MM.1S (cell line): ENCODE data around the gene TNP1.

Experiments
- DNase-seq: peaks from one replicate; pipeline ENCODE4 v3.0.0-alpha.2; 2015
- H2AFZ ChIP-seq: fragments of 300-600 bp; sonication (generic); 2 replicates; pipeline ENCODE4 v1.6.0; 2016; ENCODE audit warnings: antibody characterized with exemption, low read length
- H3F3A ChIP-seq: fragments of 300-600 bp; sonication (generic); 2 replicates; pipeline ENCODE4 v1.6.1; 2016; ENCODE audit warnings: mild to moderate bottlenecking, antibody characterized with exemption, low read length, moderate library complexity, mixed read lengths; ENCODE audit not compliant: insufficient read depth
- H3K27ac ChIP-seq: fragments of 300-600 bp; sonication (generic); 2 replicates; pipeline ENCODE4 v1.5.1; 2016; ENCODE audit warnings: mild to moderate bottlenecking, low read length
- H3K27me3 ChIP-seq: fragments of 300-600 bp; sonication (generic); replicated peaks from 2 replicates; pipeline ENCODE4 v1.6.0; 2016; ENCODE audit warnings: low read length; ENCODE audit not compliant: insufficient read depth
- H3K36me3 ChIP-seq: fragments of 300-600 bp; sonication (generic); replicated peaks from 2 replicates; pipeline ENCODE4 v1.6.1; 2016; ENCODE audit warnings: mild to moderate bottlenecking, low read length, mixed read lengths; ENCODE audit not compliant: insufficient read depth
- H3K4me1 ChIP-seq: fragments of 300-600 bp; sonication (generic); 2 replicates; pipeline ENCODE4 v1.6.1; 2016; ENCODE audit warnings: low read length, mixed read lengths
- H3K4me2 ChIP-seq: fragments of 300-600 bp; sonication (generic); 2 replicates; pipeline ENCODE4 v1.6.0; 2016; ENCODE audit warnings: low read depth, low read length
- H3K4me3 ChIP-seq: fragments of 300-600 bp; sonication (generic); 2 replicates; pipeline ENCODE4 v1.5.1; 2016; ENCODE audit warnings: low read length, mixed read lengths
- H3K79me2 ChIP-seq: fragments of 300-600 bp; sonication (generic); 2 replicates; pipeline ENCODE4 v1.6.1; 2016; ENCODE audit warnings: mixed run types, low read length, mixed read lengths
- H3K9ac ChIP-seq: fragments of 300-600 bp; sonication (generic); 2 replicates; pipeline ENCODE4 v1.6.1; 2016; ENCODE audit warnings: low read length, mixed read lengths
- H3K9me2 ChIP-seq: fragments of 300-600 bp; sonication (generic); replicated peaks from 2 replicates; pipeline ENCODE4 v1.6.1; 2016; ENCODE audit warnings: mild to moderate bottlenecking, low read length, mixed read lengths; ENCODE audit not compliant: insufficient read depth
- H3K9me3 ChIP-seq: fragments of 300-600 bp; sonication (generic); replicated peaks from 2 replicates; pipeline ENCODE4 v1.6.1; 2016; ENCODE audit warnings: mild to moderate bottlenecking, low read length, mixed read lengths; ENCODE audit not compliant: insufficient read depth
- H4K20me1 ChIP-seq: fragments of 300-600 bp; sonication (generic); 2 replicates; pipeline ENCODE4 v1.6.1; 2016; ENCODE audit warnings: mild to moderate bottlenecking, low read length, moderate library complexity, mixed read lengths; ENCODE audit not compliant: insufficient read depth
- CTCF ChIP-seq: fragments of 300-600 bp; sonication (generic); IDR thresholded peaks from 2 replicates; pipeline ENCODE4 v1.5.1; 2016; ENCODE audit warnings: antibody characterized with exemption, low read length, mixed read lengths
- EZH2 ChIP-seq: fragments of 300-600 bp; sonication (generic); optimal IDR thresholded peaks from 2 replicates; pipeline ENCODE3; 2017; ENCODE audit warnings: low read depth, mild to moderate bottlenecking, antibody characterized with exemption, low read length, mixed read lengths
- EZH2phosphoT487 ChIP-seq: fragments of 300-600 bp; sonication (generic); IDR thresholded peaks from 2 replicates; pipeline ENCODE4 v1.6.1; 2018; ENCODE audit warnings: antibody characterized with exemption, low read length

Gene TNP1

GRCh38 chr2:216842636-216843035 lies 17.2 kb downstream of the TNP1 start:
- H3K4me1 ChIP-seq = no peaks in the 10 kb centered on the region
- no peaks in the 10 kb centered on the region for H3K79me2 ChIP-seq
- H3K9ac ChIP-seq = no peak overlapping the region
- no peak overlapping the region for H3K4me3 ChIP-seq
- no peaks in the 10 kb centered on the region for H3F3A ChIP-seq
- no peak overlapping the region for H3K27ac ChIP-seq
- H3K36me3 ChIP-seq = no peaks in the 10 kb centered on the region
- TF ChIP-seq CTCF = no peak
- no peak for TF ChIP-seq EZH2phosphoT487
- no peak for TF ChIP-seq EZH2
- H3K27me3 ChIP-seq = no peaks in the 10 kb centered on the region
- no peaks in the 10 kb centered on the region for H4K20me1 ChIP-seq
- H3K9me2 ChIP-seq = no peaks in the 10 kb centered on the region
- no peaks in the 10 kb centered on the region for H3K9me3 ChIP-seq
- DNase-seq = no peak
- no peak overlapping the region for H3K4me2 ChIP-seq
- no peak overlapping the region for H2AFZ ChIP-seq

DNA sequence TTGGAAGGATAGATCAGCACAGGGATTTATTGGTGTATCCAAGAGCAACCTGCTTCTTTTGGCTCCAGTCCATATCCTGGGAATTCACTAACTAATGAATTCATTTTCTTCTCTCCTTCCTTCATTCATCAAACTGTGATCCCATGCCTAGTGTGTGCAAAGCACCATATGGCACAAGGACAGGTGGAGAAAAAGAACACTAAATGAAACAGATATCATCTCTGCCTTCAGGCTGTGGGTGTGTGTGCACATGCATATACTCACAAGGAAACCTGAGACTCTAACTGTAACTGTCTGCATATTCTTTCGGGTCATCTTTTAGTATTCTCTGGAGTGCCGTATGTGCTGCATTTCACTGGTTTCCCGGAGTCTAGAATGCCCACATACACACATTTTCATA lies 20.2 kb downstream of the TNP1 start:
- Histone ChIP-seq H3F3A (no peaks in the 10 kb centered on the region), H3K27me3 (no peaks in the 10 kb centered on the region), H3K4me3 (no peak overlapping the region), H3K9me3 (no peaks in the 10 kb centered on the region), H3K27ac (no peak overlapping the region), H2AFZ (no peak overlapping the region), H3K9ac (no peak overlapping the region), H4K20me1 (no peaks in the 10 kb centered on the region), H3K36me3 (no peaks in the 10 kb centered on the region), H3K4me1 (no peaks in the 10 kb centered on the region), H3K9me2 (no peaks in the 10 kb centered on the region), H3K79me2 (no peaks in the 10 kb centered on the region), H3K4me2 (no peak overlapping the region)
- TF ChIP-seq EZH2phosphoT487 (no peak), CTCF (no peak), EZH2 (no peak)
- no peak for DNase-seq

DNA sequence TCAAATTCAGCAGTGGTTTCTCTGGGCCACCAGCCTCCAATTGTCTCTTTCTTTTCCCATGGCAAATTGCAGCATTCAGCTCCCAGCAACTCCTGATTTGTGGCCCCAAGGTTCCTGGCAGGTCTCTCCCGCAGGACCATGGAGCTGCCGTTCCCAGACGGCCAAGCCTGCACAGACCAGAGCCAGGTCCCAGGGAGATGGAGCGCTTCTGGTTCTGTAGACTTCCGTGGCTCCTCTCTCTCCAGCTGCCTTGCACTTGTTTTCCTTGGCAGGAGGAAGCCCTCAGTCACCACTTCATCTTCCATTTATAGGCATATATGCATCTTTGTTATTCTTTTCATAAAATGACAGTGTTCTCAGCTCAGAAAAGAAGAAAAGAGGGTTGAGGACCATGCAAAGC lies 21.7 kb downstream of the TNP1 start:
- no peak overlapping the region for H3K27ac ChIP-seq
- no peak overlapping the region for H3K9ac ChIP-seq
- H3F3A ChIP-seq = no peaks in the 10 kb centered on the region
- no peaks in the 10 kb centered on the region for H3K79me2 ChIP-seq
- H3K36me3 ChIP-seq = no peaks in the 10 kb centered on the region
- H3K27me3 ChIP-seq = no peaks in the 10 kb centered on the region
- no peaks in the 10 kb centered on the region for H4K20me1 ChIP-seq
- no peak for DNase-seq
- no peaks in the 10 kb centered on the region for H3K9me3 ChIP-seq
- no peak overlapping the region for H3K4me3 ChIP-seq
- H2AFZ ChIP-seq = no peak overlapping the region
- no peak for TF ChIP-seq EZH2phosphoT487
- TF ChIP-seq CTCF = no peak
- TF ChIP-seq EZH2 = no peak
- H3K4me1 ChIP-seq = no peaks in the 10 kb centered on the region
- H3K9me2 ChIP-seq = no peaks in the 10 kb centered on the region
- H3K4me2 ChIP-seq = no peak overlapping the region
